Ishikawa (cell line): ENCODE measurements around the gene FAM13B.

Experiments
- CEBPB ChIP-seq: IDR thresholded peaks from 2 replicates; pipeline ENCODE4 v1.6.1; 2012
- CREB1 ChIP-seq: IDR thresholded peaks from 2 replicates; pipeline ENCODE4 v1.6.1; 2012; ENCODE audit warnings: low read depth
- EGR1 ChIP-seq: IDR thresholded peaks from 2 replicates; pipeline ENCODE4 v1.6.1; 2012
- EP300 ChIP-seq: IDR thresholded peaks from 2 replicates; pipeline ENCODE4 v1.6.1; 2012; ENCODE audit warnings: borderline replicate concordance
- FOXM1 ChIP-seq: IDR thresholded peaks from 2 replicates; pipeline ENCODE4 v1.6.1; 2012; ENCODE audit warnings: low read depth, borderline replicate concordance
- NFIC ChIP-seq: IDR thresholded peaks from 2 replicates; pipeline ENCODE4 v1.6.1; 2012
- RAD21 ChIP-seq: IDR thresholded peaks from 2 replicates; pipeline ENCODE4 v1.6.1; 2012; ENCODE audit warnings: low read depth
- TAF1 ChIP-seq: IDR thresholded peaks from 2 replicates; pipeline ENCODE4 v1.6.1; 2012; ENCODE audit warnings: low read depth, mild to moderate bottlenecking
- TCF12 ChIP-seq: IDR thresholded peaks from 2 replicates; pipeline ENCODE4 v1.6.1; 2012; ENCODE audit warnings: low read depth
- TEAD4 ChIP-seq: IDR thresholded peaks from 2 replicates; pipeline ENCODE4 v1.6.1; 2012
- USF1 ChIP-seq: IDR thresholded peaks from 2 replicates; pipeline ENCODE4 v1.6.1; 2012
- YY1 ChIP-seq: IDR thresholded peaks from 2 replicates; pipeline ENCODE4 v1.6.1; 2012; ENCODE audit warnings: low read depth
- ZBTB7A ChIP-seq: IDR thresholded peaks from 2 replicates; pipeline ENCODE4 v1.6.1; 2012; ENCODE audit warnings: low read depth
- TF ChIP-seq, protein P1 (sequence below): IDR thresholded peaks from 2 replicates; pipeline ENCODE4 v1.6.1; 2012
- TF ChIP-seq, protein P2 (sequence below): IDR thresholded peaks from 2 replicates; pipeline ENCODE4 v1.6.1; 2012; ENCODE audit warnings: low read depth, mild to moderate bottlenecking

Gene FAM13B

GRCh38 chr5:138029944-138030343 is 2.9 kb downstream of the FAM13B start:
- TF ChIP-seq TCF12 = no peak
- TF ChIP-seq EP300 = no peak
- TF ChIP-seq, protein P1, sequence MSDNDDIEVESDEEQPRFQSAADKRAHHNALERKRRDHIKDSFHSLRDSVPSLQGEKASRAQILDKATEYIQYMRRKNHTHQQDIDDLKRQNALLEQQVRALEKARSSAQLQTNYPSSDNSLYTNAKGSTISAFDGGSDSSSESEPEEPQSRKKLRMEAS = no peak
- TF ChIP-seq CEBPB = no peak
- TF ChIP-seq USF1 = no peak
- TF ChIP-seq TAF1 = no peak
- no peak for TF ChIP-seq EGR1
- TF ChIP-seq, protein P2, sequence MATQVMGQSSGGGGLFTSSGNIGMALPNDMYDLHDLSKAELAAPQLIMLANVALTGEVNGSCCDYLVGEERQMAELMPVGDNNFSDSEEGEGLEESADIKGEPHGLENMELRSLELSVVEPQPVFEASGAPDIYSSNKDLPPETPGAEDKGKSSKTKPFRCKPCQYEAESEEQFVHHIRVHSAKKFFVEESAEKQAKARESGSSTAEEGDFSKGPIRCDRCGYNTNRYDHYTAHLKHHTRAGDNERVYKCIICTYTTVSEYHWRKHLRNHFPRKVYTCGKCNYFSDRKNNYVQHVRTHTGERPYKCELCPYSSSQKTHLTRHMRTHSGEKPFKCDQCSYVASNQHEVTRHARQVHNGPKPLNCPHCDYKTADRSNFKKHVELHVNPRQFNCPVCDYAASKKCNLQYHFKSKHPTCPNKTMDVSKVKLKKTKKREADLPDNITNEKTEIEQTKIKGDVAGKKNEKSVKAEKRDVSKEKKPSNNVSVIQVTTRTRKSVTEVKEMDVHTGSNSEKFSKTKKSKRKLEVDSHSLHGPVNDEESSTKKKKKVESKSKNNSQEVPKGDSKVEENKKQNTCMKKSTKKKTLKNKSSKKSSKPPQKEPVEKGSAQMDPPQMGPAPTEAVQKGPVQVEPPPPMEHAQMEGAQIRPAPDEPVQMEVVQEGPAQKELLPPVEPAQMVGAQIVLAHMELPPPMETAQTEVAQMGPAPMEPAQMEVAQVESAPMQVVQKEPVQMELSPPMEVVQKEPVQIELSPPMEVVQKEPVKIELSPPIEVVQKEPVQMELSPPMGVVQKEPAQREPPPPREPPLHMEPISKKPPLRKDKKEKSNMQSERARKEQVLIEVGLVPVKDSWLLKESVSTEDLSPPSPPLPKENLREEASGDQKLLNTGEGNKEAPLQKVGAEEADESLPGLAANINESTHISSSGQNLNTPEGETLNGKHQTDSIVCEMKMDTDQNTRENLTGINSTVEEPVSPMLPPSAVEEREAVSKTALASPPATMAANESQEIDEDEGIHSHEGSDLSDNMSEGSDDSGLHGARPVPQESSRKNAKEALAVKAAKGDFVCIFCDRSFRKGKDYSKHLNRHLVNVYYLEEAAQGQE = no peak
- TF ChIP-seq CREB1 = no peak
- TF ChIP-seq FOXM1 = no peak
- TF ChIP-seq RAD21 = no peak
- no peak for TF ChIP-seq YY1
- TF ChIP-seq NFIC = no peak
- no peak for TF ChIP-seq ZBTB7A
- no peak for TF ChIP-seq TEAD4

GRCh38 chr5:138029501-138029900 is 3.4 kb downstream of the FAM13B start:
- TF ChIP-seq CEBPB (no peak), CREB1 (no peak), EP300 (no peak), YY1 (no peak), EGR1 (no peak), RAD21 (no peak), TAF1 (no peak), TCF12 (no peak), ZBTB7A (no peak), FOXM1 (no peak), TEAD4 (no peak), NFIC (no peak), USF1 (no peak)
- TF ChIP-seq, protein P2 = no peak
- TF ChIP-seq, protein P1 = no peak

DNA sequence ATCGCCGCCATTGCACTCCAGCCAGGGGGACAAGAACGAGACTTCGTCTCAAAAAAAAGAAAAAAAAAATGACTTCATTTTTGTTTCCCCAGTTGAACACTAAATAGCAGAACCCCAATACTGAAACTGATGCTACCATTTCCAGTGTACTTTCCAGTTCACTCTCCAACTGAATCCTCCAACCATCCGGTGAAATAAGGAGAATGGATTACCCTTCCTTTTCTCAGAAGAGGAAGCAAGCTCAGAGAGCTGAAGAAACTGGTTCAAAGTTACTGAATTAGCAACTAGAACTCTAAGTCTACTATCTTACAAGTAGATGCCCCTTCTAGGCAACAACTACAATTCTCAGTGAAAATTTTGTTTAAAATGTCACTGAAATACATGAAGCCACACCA is 3.9 kb downstream of the FAM13B start:
- no peak for TF ChIP-seq ZBTB7A
- no peak for TF ChIP-seq FOXM1
- TF ChIP-seq NFIC = no peak
- TF ChIP-seq EGR1 = no peak
- TF ChIP-seq YY1 = no peak
- TF ChIP-seq RAD21 = no peak
- TF ChIP-seq TAF1 = no peak
- TF ChIP-seq USF1 = no peak
- TF ChIP-seq, protein P1 = no peak
- no peak for TF ChIP-seq TCF12
- TF ChIP-seq CREB1 = no peak
- TF ChIP-seq TEAD4 = no peak
- TF ChIP-seq, protein P2 = no peak
- TF ChIP-seq EP300 = no peak
- no peak for TF ChIP-seq CEBPB

DNA sequence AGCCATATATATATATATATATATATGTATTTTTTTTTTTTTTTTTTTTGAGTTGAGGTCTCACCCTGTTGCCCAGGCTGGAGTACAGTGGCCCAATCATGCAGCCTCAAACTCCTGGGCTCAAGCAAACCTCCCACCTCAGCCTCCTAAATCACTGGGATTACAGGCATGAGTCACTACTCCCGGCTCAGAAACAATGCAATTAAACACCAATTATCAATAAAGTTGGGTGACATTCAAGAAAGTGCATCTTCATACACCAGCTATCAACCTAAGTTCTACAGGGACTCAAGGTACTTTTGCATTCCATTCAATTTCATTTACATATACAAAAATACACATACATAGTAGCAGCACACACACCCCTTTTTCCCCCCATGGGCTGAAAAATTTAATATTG is 7.6 kb downstream of the FAM13B start:
- TF ChIP-seq CREB1 (no peak), TCF12 (no peak), NFIC (no peak), EGR1 (no peak), TEAD4 (no peak), TAF1 (no peak), YY1 (no peak), RAD21 (no peak), ZBTB7A (no peak), USF1 (no peak)
